Upper lobe of left lung (tissue), 4 donors: ENCODE results near the gene OIT3.

ENCODE experiments used
- POLR2A ChIP-seq, 4 donors: fragments of 450-650 bp; IDR thresholded peaks; one replicate each; pipeline ENCODE4 v1.5.1; 2016 to 2017; ENCODE audit warnings: antibody characterized with exemption in 4 of 4, mild to moderate bottlenecking in 2 of 4
- POLR2AphosphoS5 ChIP-seq, 2 donors: sonication (generic); formaldehyde crosslinking; IDR thresholded peaks; one replicate each; pipeline ENCODE4 v1.5.1; 2017; ENCODE audit warnings: antibody characterized with exemption in 2 of 2
- TF ChIP-seq, protein P1 (sequence below), 6 experiments: fragments of 450-650 bp in 4 of 6; fragments of 200-600 bp in 2 of 6; sonication (generic) in 2 of 6; IDR thresholded peaks; one replicate each; pipeline ENCODE4 v1.5.1; 2016 to 2019; ENCODE audit warnings: antibody characterized with exemption in 6 of 6

DNA sequence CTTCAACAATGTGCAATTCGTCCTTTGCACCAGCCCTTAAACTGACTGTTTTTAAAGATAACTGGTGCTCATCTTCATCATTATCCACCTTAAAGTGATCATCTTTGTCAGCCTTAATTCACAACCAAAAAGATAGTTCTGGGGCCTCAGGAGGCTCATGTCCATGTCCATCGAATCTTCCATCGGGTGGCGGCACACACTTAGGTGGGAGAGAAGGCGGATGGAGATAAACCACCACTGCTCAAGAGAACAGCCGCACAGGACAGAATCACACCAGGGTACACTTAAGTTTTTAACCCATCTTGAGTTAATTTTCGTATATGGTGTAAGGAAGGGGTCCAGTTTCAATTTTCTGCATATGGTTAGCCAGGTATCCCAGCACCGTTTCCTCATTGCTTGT lies 24.8 kb downstream of the OIT3 start:
- TF ChIP-seq, protein P1, sequence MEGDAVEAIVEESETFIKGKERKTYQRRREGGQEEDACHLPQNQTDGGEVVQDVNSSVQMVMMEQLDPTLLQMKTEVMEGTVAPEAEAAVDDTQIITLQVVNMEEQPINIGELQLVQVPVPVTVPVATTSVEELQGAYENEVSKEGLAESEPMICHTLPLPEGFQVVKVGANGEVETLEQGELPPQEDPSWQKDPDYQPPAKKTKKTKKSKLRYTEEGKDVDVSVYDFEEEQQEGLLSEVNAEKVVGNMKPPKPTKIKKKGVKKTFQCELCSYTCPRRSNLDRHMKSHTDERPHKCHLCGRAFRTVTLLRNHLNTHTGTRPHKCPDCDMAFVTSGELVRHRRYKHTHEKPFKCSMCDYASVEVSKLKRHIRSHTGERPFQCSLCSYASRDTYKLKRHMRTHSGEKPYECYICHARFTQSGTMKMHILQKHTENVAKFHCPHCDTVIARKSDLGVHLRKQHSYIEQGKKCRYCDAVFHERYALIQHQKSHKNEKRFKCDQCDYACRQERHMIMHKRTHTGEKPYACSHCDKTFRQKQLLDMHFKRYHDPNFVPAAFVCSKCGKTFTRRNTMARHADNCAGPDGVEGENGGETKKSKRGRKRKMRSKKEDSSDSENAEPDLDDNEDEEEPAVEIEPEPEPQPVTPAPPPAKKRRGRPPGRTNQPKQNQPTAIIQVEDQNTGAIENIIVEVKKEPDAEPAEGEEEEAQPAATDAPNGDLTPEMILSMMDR (IDR thresholded peaks at IDR 0.05): no peak
- no peak for TF ChIP-seq POLR2AphosphoS5 (IDR thresholded peaks at IDR 0.05)
- no peak for TF ChIP-seq POLR2A (IDR thresholded peaks at IDR 0.05)
